HG03571 (cell line): ENCODE measurements around the gene ZBTB47.

Experiments used
- ATAC-seq: cut with Tn5 transposase; IDR thresholded peaks from one replicate; pipeline ENCODE4 v1.9.1; 2021; ENCODE audit not compliant: unreplicated experiment

ZBTB47 gene

GRCh38 chr3:42652611-42653302, 740 bp upstream of the ZBTB47 start:
- ATAC-seq: peak; percentile 75

- ATAC-seq: no peak
Observed at GRCh38 chr3:42653303-42653559, 266 bp upstream of the ZBTB47 start.

- no peak for ATAC-seq
Observed at GRCh38 chr3:42654331-42655201, 1.1 kb downstream of the ZBTB47 start.

GRCh38 chr3:42655331-42655888, 1.9 kb downstream of the ZBTB47 start:
- no peak for ATAC-seq

GRCh38 chr3:42655980-42656679, 2.6 kb downstream of the ZBTB47 start:
- no peak for ATAC-seq

GRCh38 chr3:42656680-42657610, 3.4 kb downstream of the ZBTB47 start:
- ATAC-seq: no peak

- ATAC-seq: no peak
Observed at GRCh38 chr3:42657675-42658074, 4.2 kb downstream of the ZBTB47 start.

DNA sequence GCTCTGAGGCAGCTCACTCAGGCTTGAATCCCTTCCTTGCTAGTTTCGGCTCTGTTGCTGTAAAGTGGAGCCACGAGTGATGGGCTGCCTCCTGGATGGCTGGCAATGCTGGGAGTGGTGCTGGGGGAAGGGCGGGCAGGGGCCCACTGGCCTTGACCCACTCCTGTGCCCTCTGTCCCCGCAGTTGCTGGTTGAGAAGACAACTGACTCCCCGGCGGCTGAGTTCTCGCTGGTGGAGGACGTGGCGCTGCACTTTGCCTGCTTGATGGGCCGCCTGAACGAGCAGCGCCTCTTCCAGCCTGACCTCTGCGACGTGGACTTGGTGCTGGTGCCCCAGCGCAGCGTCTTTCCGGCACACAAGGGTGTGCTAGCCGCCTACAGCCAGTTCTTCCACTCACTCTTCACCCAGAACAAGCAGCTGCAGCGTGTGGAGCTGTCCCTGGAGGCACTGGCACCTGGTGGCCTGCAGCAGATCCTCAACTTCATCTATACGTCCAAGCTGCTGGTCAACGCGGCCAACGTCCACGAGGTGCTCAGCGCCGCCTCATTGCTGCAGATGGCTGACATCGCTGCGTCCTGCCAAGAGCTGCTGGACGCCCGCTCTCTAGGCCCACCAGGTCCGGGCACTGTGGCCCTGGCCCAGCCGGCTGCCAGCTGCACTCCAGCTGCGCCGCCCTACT, 4.7 kb downstream of the ZBTB47 start:
- no peak for ATAC-seq

DNA sequence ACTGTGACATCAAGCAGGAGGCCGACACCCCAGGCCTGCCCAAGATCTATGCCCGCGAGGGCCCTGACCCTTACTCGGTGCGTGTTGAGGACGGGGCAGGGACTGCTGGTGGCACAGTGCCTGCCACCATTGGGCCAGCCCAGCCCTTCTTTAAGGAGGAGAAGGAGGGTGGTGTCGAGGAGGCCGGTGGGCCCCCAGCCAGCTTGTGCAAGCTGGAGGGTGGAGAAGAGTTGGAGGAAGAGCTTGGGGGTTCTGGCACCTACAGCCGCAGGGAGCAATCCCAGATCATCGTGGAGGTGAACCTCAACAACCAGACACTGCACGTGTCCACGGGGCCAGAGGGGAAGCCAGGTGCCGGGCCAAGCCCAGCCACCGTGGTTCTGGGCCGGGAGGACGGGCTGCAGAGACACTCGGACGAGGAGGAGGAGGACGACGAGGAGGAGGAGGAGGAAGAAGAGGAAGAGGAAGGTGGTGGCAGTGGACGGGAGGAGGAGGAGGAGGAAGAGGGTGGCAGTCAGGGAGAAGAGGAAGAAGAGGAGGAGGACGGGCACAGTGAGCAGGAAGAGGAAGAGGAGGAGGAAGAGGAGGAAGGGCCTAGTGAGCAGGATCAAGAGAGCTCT, 5.4 kb downstream of the ZBTB47 start:
- no peak for ATAC-seq

DNA sequence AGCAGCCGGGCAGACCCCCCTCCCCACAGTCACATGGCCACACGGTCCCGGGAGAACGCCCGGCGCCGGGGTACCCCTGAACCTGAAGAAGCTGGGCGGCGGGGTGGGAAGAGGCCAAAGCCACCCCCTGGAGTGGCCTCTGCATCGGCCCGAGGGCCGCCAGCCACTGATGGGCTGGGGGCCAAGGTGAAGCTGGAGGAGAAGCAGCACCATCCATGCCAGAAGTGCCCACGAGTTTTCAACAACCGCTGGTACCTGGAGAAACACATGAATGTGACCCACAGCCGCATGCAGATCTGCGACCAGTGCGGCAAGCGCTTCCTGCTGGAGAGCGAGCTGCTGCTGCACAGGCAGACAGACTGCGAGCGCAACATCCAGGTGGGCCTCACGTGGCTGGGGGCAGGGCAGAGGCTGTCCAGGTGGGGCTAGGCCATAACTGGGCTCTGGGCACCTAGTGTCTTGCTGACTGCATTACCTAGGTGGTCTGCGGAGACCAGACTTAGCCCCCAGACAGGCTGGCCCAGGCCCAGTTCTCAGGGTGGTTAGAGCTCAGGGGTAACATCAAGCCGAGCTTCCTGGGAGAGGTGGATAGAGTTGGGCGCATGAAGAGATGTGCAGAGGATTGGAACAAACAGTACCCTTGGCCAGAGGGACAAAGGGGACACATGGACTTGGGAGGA, 6.1 kb downstream of the ZBTB47 start:
- no peak for ATAC-seq

DNA sequence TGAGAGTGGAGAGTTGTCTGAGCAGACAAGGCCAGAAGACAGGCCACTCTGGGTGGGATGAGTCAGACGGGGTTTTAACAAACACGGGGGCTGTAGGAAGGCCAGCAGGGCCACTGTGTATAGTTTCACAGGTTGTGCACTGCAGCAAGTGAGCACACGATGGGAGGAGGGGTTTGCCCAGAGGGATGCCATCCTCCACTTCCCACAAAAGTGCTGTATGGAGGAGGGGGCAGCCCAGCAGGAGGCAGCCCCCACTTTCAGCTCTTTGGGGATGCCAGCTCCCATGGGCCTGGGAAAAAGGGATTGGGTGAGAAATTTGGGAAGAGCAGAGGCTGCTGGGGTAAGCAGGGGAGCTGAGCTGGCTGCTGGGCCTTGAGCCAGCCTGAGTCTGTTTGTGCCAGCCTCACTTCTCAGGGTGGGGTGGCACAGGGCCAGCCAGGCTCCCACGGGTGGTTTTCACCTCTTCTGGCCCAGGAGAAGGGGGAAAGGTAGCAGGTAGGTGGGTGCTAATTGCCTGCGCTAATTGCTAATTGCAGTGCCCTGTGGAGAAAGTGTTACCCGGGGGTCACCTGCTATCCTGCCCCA, 6.7 kb downstream of the ZBTB47 start:
- no peak for ATAC-seq

DNA sequence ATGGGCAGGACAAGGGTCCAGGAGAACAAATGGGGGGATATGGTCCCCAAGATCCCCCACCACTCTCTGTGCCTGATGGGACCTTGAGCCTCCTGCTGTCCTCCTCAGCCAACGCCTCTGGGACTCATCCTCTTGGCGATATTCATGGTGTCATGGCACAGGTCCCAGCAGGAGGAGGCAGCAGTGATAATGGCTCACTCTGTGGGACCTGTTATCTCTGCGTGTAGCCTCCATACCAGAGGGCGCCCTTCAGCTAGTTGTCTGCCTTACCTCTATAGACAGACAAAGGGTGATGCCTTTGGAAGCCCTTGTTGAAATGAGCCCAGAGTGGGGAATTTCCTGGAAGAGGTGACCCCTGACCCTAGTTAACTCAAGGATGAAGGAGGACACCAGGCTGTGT, 7.4 kb downstream of the ZBTB47 start:
- no peak for ATAC-seq

- no peak for ATAC-seq
Observed at GRCh38 chr3:42661593-42662022, 8.1 kb downstream of the ZBTB47 start.

DNA sequence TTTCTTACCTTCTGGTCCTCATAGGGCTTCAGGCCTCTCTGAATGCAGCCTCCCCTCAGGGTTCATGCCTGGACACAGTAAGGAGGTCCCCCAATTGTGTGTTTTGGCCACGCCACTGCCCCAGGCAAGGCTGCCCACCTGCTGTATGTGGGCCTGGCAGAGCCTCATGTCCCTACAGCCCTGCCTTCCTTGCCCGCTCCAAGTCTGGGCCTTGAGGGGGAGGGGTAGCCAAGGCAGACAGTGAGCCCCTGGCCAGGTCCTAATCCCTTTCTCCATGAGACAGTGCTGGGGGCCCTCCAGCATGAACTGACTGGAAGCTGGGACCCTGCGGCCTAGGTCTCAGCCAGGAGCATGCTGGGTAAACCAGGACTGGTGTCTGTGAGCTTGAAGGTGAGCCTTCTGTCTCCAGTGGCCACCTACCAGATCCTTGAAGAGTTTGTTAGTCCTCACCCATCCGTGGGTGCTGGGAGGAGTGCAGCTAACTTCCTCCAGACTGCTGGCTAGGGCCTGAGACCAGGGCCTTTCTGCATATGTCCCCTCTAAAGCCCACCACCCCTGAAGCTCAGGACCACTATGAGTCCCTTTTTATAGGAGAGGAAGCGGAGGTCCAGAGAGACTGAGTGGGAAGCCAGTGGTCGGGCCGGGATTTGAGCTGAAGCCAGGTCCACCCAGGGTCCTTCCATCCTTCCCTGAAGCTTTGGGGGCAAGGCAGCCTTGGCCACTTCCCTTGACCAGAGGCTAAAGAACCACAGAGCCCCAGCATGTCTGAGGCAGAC, 8.7 kb downstream of the ZBTB47 start:
- ATAC-seq: no peak

DNA sequence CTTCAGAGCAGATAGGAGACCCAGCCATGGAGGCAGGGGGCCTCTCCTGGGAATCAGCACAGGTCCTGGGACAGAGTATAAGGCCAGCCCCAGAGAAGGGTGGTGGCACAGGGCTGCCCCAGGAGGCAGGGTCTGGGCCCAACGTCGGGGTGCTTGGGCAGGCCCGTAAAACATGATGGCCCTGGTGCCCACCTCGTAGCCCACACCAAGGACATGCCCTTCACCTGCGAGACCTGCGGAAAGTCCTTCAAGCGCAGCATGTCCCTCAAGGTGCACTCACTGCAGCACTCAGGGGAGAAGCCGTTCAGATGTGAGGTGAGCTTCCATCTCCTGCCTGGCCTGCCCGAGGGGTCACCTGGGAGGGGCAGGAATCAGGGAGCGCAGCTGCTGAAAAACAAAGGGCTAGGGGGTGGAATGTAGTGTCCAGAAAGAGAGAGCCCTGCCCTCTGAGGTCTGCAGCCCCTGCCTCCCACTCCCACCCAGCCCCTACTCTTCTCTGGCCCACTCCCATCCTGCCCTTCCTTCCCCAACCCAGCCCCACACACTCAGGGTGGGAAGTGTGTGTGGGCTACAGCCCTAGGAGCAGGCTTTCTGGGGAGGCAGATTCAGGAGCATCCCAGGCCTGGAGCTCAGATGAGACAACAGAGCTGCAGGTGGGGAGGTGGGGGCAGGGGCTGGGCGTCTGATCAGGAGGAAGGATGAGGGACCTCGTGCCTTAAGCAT, 9.5 kb downstream of the ZBTB47 start:
- ATAC-seq: no peak

GRCh38 chr3:42663581-42664437, 10.3 kb downstream of the ZBTB47 start:
- no peak for ATAC-seq
